Naive B cell (primary cell): ENCODE data around the gene ITCH. TPM values are rescaled to one million over a fixed set of nuclear protein-coding genes. Genes with fewer than 3 reads are reported as not detected.

Source experiments
- ATAC-seq, 2 donors: fragments of 150-1000 bp; cut with Tn5 transposase; 2 replicates each; pipeline ENCODE4 v1.10.0; 2021; ENCODE audit warnings: low read depth in 2 of 2, mild to moderate bottlenecking in 2 of 2, moderate library complexity in 2 of 2
- DNase-seq: peaks from one replicate; pipeline ENCODE4 v3.0.0; 2022
- H3K27ac Mint-ChIP-seq, 6 donors: one replicate each; pipeline ENCODE4 v1.8.0; 2020 to 2022; ENCODE audit warnings: mild to moderate bottlenecking in 6 of 6, mixed read lengths in 6 of 6, moderate library complexity in 5 of 6, inconsistent platforms in 2 of 6
- H3K27me3 Mint-ChIP-seq, 3 donors: one replicate each; pipeline ENCODE4 v1.8.0; 2021 to 2022; ENCODE audit warnings: mixed read lengths in 3 of 3, mild to moderate bottlenecking in 1 of 3
- H3K36me3 Mint-ChIP-seq, 2 donors: one replicate each; pipeline ENCODE4 v1.8.0; 2020 to 2022; ENCODE audit warnings: mixed read lengths in 2 of 2, inconsistent platforms in 1 of 2, mild to moderate bottlenecking in 1 of 2
- H3K4me1 Mint-ChIP-seq, 3 donors: one replicate each; pipeline ENCODE4 v1.8.0; 2020 to 2022; ENCODE audit warnings: mixed read lengths in 3 of 3, inconsistent platforms in 1 of 3, mild to moderate bottlenecking in 1 of 3, moderate library complexity in 1 of 3
- H3K4me3 Mint-ChIP-seq, 8 donors: one replicate each; pipeline ENCODE4 v1.8.0; 2020 to 2022; ENCODE audit warnings: mild to moderate bottlenecking in 8 of 8, mixed read lengths in 8 of 8, moderate library complexity in 8 of 8, inconsistent platforms in 2 of 8
- H3K9me3 Mint-ChIP-seq, 7 donors: one replicate each; pipeline ENCODE4 v1.8.0; 2020 to 2022; ENCODE audit warnings: mixed read lengths in 7 of 7, mild to moderate bottlenecking in 5 of 7, inconsistent platforms in 2 of 7, moderate library complexity in 1 of 7
- polyA plus RNA-seq, 6 donors: library from polyadenylated mRNA; unstranded; fragments of 300-500 nt; fragmentation: Illumina TruSeq; gene quantifications; one replicate each; pipeline ENCODE4 v1.2.3, GENCODE V29; 2021; ENCODE audit warnings: low read depth in 6 of 6

The ITCH gene
- polyA plus RNA-seq, 6 donors from 2014 or later: 8.1 to 36.0 (median 25.3) TPM

GRCh38 chr20:34443546-34443945 is 80.5 kb downstream of the ITCH start:
- H3K27me3 Mint-ChIP-seq: no peaks in the 10 kb centered on the region
- no peak for DNase-seq
- no peak overlapping the region for H3K4me3 Mint-ChIP-seq
- peaks cover 0 to 10% (median 0%) of the 10 kb centered on the region in 3 donors for H3K4me1 Mint-ChIP-seq
- ATAC-seq: no peak
- H3K36me3 Mint-ChIP-seq: peaks cover 22 to 31% of the 10 kb centered on the region in 2 donors
- H3K27ac Mint-ChIP-seq: peak overlapping the region in 1 of 6 donors; percentile 33
- no peaks in the 10 kb centered on the region for H3K9me3 Mint-ChIP-seq

DNA sequence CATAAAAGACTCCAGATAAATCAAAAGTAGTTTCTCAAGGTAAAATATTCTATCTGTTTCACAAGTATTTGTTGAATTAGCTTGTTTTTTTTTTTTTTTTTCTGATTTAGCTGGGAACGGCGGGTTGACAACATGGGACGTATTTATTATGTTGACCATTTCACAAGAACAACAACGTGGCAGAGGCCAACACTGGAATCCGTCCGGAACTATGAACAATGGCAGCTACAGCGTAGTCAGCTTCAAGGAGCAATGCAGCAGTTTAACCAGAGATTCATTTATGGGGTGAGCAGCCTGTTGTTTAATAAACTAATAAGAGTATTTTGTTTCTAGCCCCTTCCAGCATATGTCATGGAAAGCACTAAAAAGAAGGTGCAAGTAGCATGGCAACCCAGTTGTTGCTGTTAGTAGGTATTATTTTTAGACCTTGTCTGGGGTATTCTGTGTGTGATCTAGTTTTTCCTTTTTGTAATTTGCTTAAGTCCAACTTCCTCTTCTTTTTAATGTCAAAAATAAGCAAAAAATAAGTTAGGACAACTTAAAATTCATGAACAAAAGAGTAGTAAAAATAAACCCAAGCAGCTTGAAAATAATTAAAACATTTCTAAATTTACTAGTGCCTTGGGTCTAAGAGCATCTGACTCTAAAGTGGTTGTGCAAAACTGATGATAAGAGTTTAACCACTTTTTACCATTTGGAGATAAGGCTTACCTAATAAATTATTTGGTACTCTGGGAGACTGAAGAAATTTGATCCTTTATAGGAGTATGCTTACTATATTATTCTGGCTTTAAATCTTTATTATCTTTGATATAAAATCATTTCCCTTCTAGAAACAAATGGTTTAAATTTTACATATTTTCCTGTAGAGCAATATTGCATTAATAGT is 82.3 kb downstream of the ITCH start:
- ATAC-seq (no peak), DNase-seq (no peak)
- H3K27me3 Mint-ChIP-seq: no peaks in the 10 kb centered on the region
- H3K27ac Mint-ChIP-seq: peak overlapping the region in 4 of 6 donors; percentile 22 to 54 (median 44)
- peaks cover 0 to 10% (median 0%) of the 10 kb centered on the region in 3 donors for H3K4me1 Mint-ChIP-seq
- no peaks in the 10 kb centered on the region for H3K9me3 Mint-ChIP-seq
- H3K4me3 Mint-ChIP-seq: no peak overlapping the region
- H3K36me3 Mint-ChIP-seq: peaks cover 23 to 37% of the 10 kb centered on the region in 2 donors

- Mint-ChIP-seq H3K4me3 (no peak overlapping the region), H3K9me3 (no peaks in the 10 kb centered on the region), H3K36me3 (peaks cover 23 to 37% of the 10 kb centered on the region in 2 donors), H3K27ac (peak overlapping the region in 2 of 6 donors; percentile 9 to 74), H3K4me1 (peaks cover 0 to 10% (median 0%) of the 10 kb centered on the region in 3 donors), H3K27me3 (no peaks in the 10 kb centered on the region)
- no peak for ATAC-seq
- DNase-seq: no peak
Measured at GRCh38 chr20:34448517-34448916, 85.4 kb downstream of the ITCH start.

DNA sequence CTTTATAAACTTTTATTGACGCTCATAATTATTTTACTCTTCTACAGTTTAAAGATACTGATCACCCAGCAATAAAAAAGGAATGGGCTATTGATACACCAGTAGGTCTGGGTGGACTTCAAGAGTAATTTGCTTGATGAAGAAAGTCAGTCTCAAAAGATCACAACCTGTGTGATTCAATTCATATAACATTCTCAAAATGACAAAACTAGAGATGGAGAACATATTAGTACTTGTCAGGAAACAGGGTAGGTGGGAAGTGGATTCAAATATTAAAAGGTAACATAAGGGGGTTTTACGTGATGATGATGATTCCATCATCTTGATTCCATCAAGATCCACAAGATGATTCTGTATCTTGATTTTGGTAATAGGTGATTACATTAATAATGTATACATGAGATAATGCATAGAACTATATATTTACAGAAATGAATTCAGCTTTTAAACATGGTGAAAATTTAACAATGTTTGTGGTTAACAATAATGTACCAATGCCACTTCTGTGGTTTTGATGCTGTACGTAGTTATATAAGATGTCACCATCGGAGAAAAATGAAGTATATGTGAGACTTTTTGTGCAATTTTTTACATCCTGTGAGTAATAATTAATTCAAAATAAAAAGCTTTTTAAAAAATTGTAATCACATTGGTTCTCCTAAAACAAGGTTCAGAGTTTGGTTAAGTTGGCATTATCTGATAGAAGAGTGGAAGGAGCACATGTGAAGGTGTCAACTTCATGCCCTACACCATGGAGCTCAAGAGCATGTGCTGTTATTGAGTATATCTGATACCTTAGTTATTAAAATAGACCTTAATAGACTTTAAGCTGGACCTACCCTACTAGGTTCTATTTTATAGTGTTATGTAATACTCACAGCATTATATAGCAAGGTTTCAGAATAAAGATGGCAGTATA is 86.9 kb downstream of the ITCH start:
- Mint-ChIP-seq H3K4me1 (peaks cover 0 to 7% (median 0%) of the 10 kb centered on the region in 3 donors), H3K9me3 (no peaks in the 10 kb centered on the region), H3K36me3 (peaks cover 23 to 30% of the 10 kb centered on the region in 2 donors), H3K4me3 (no peak overlapping the region), H3K27ac (peak overlapping the region in 2 of 6 donors; percentile 3 to 68), H3K27me3 (no peaks in the 10 kb centered on the region)
- ATAC-seq: no peak
- no peak for DNase-seq

GRCh38 chr20:34452281-34452982 is 89.4 kb downstream of the ITCH start:
- no peak overlapping the region for H3K4me3 Mint-ChIP-seq
- H3K4me1 Mint-ChIP-seq: no peaks in the 10 kb centered on the region
- peak overlapping the region; percentile 12 to 82 (median 40) for H3K27ac Mint-ChIP-seq
- ATAC-seq (no peak), DNase-seq (no peak)
- H3K36me3 Mint-ChIP-seq: peaks cover 13 to 19% of the 10 kb centered on the region in 2 donors
- no peaks in the 10 kb centered on the region for H3K9me3 Mint-ChIP-seq
- H3K27me3 Mint-ChIP-seq: no peaks in the 10 kb centered on the region

DNA sequence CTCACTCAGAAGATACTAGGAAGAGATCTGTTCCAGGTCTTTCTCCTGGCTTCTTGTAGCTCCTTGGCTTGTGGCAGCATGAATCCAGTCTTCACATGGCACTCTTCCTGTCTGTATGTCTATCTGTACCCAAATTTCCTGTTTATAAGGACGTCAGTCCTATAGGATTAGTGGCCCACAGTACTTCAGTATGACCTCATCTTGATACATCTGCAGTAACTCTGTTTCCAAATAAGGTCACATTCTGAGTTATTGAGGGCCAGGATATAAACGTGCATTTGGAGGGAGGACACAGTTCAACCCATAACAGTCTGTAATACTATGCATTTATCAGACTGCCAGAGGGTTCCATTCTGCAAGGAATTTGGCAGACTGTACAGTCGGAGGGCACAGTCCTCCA is 95.6 kb downstream of the ITCH start:
- H3K9me3 Mint-ChIP-seq: no peaks in the 10 kb centered on the region
- H3K36me3 Mint-ChIP-seq: peaks cover 4 to 7% of the 10 kb centered on the region in 2 donors
- H3K27me3 Mint-ChIP-seq: no peaks in the 10 kb centered on the region
- peak overlapping the region in 3 of 6 donors; percentile 53 to 86 (median 59) for H3K27ac Mint-ChIP-seq
- peak overlapping the region in 1 of 8 donors; percentile 27 for H3K4me3 Mint-ChIP-seq
- no peak for DNase-seq
- ATAC-seq: no peak
- peaks cover 6 to 25% (median 18%) of the 10 kb centered on the region in 3 donors for H3K4me1 Mint-ChIP-seq

- Mint-ChIP-seq H3K9me3 (no peaks in the 10 kb centered on the region), H3K4me1 (peaks cover 6 to 25% (median 18%) of the 10 kb centered on the region in 3 donors), H3K36me3 (peaks cover 8 to 9% of the 10 kb centered on the region in 2 donors), H3K27me3 (no peaks in the 10 kb centered on the region), H3K4me3 (peak overlapping the region in 5 of 8 donors; percentile 29 to 66 (median 41)), H3K27ac (peak overlapping the region in 4 of 6 donors; percentile 53 to 86 (median 66))
- ATAC-seq (peak in 1 of 2 donors; percentile 36), DNase-seq (no peak)
Measured at GRCh38 chr20:34459209-34459897, 96.3 kb downstream of the ITCH start.

DNA sequence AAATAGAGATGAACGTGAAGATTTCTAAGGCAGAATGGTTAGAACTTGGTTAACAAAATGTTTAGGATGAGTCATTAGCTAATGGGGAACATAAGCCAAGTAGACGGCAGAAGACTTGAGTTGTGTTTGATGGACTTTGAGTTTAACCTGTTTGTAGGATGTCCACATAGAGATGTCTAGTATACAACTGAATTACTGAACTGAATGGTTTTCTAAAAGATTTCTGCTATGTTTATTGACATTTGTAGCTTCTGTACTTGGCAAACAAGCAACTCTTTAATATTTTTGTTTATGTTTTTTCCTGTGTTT is 98.7 kb downstream of the ITCH start:
- peaks cover 11 to 25% (median 18%) of the 10 kb centered on the region in 3 donors for H3K4me1 Mint-ChIP-seq
- H3K27me3 Mint-ChIP-seq: no peaks in the 10 kb centered on the region
- DNase-seq (no peak), ATAC-seq (no peak)
- H3K27ac Mint-ChIP-seq: peak overlapping the region in 2 of 6 donors; percentile 47 to 94
- H3K36me3 Mint-ChIP-seq: peaks cover 8 to 18% of the 10 kb centered on the region in 2 donors
- no peaks in the 10 kb centered on the region for H3K9me3 Mint-ChIP-seq
- no peak overlapping the region for H3K4me3 Mint-ChIP-seq

DNA sequence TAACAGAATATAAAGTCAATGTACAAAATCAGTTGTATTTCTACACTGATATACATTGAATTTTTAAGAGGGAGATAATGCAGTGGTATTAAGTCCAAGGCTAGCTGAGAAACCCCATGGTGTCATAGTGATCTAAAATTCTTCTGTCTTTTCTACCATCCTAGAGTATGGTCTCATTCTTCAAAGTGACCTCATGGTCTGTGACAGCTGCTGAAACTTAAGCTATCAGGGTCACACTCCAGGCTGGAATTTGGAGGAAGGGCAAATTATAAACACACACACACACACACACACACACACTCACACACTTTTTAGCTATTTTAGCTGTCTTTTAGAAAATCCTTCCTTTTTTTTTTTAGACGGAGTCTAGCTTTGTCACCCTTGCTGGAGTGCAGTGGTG is 105.9 kb downstream of the ITCH start:
- peak overlapping the region in 1 of 8 donors; percentile 29 for H3K4me3 Mint-ChIP-seq
- peak overlapping the region in 1 of 6 donors; percentile 27 for H3K27ac Mint-ChIP-seq
- H3K36me3 Mint-ChIP-seq: peaks cover under 1 to 18% of the 10 kb centered on the region in 2 donors

GRCh38 chr20:34472246-34472925 is 109.3 kb downstream of the ITCH start:
- no peaks in the 10 kb centered on the region for H3K9me3 Mint-ChIP-seq
- no peak for DNase-seq
- no peak overlapping the region for H3K4me3 Mint-ChIP-seq
- ATAC-seq: no peak
- peaks cover 5 to 8% (median 7%) of the 10 kb centered on the region in 3 donors for H3K4me1 Mint-ChIP-seq
- peak overlapping the region in 2 of 6 donors; percentile 42 to 61 for H3K27ac Mint-ChIP-seq
- no peaks in the 10 kb centered on the region for H3K27me3 Mint-ChIP-seq
- peaks cover 0 to 14% of the 10 kb centered on the region in 2 donors for H3K36me3 Mint-ChIP-seq

More for the DNA sequence above, 105.9 kb downstream of the ITCH start:
- peaks cover 0 to 4% (median 2%) of the 10 kb centered on the region in 3 donors for H3K4me1 Mint-ChIP-seq
- ATAC-seq (no peak), DNase-seq (no peak)
- no peaks in the 10 kb centered on the region for H3K27me3 Mint-ChIP-seq
- no peaks in the 10 kb centered on the region for H3K9me3 Mint-ChIP-seq

DNA sequence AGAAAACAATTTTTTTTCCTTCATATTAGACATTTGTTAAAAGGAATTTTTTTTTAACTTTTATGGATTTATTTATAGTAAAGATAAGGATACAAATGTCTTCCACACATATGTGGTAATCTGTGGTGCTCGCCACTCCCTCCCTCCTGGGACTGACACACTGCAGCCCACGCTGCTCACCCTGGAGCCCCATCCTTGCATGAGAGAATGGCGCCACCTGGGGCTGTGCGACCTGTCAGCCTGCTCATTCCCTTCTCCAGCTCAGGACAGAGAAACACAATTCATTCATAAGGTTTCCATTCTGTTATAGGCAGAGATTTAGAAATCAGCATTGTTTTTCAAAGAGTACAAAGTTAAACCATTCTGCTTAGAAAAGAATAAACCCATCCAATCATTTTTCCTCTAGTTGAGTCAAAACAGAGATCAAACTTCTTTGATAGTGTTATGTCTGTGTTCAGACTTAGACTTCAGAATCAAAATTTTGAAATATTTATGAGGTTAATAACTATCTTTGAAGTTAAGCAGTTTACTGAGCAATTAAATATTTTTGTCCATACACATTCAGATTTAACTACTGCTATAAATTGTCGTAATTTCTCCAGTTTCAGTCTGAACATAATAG is 110.3 kb downstream of the ITCH start:
- peak; percentile 17 for DNase-seq
- Mint-ChIP-seq H3K4me1 (peaks cover 5 to 8% (median 7%) of the 10 kb centered on the region in 3 donors), H3K27ac (peak overlapping the region in 1 of 6 donors; percentile 85), H3K36me3 (peaks cover 0 to 14% of the 10 kb centered on the region in 2 donors), H3K27me3 (no peaks in the 10 kb centered on the region), H3K4me3 (no peak overlapping the region), H3K9me3 (no peaks in the 10 kb centered on the region)
- ATAC-seq: peak; percentile 59 to 64
